ENCODE results near the gene SH3PXD2A.

SH3PXD2A gene

GRCh38 chr10:103693812-103694205 is 161.6 kb downstream of the SH3PXD2A start:
- Histone ChIP-seq H3K4me1 (ENCODE audit: insufficient read depth, low read length) (no peaks in the 10 kb centered on the region), H3K4me3 (ENCODE audit: low read depth in 1 of 2, low read length in 2 of 2) (no peak overlapping the region), H4K20me1 (ENCODE audit: insufficient read depth, low read length) (no peaks in the 10 kb centered on the region), H3K4me2 (ENCODE audit: insufficient read depth, low read length) (no peak overlapping the region), H3K27ac (ENCODE audit: low read length) (no peak overlapping the region), H3K9me3 (ENCODE audit: insufficient read depth, low read length, severe bottlenecking) (no peaks in the 10 kb centered on the region), H3K27me3 (ENCODE audit: insufficient read depth, low read length, poor library complexity) (peaks cover 25% of the 10 kb centered on the region), H3K79me2 (ENCODE audit: insufficient read depth, low read length) (no peaks in the 10 kb centered on the region), H3K36me3 (ENCODE audit: insufficient read depth, low read length) (no peaks in the 10 kb centered on the region), H3K9ac (ENCODE audit: low read depth, low read length) (no peak overlapping the region), H2AFZ (ENCODE audit: low read depth, low read length) (no peak overlapping the region)
- DNase-seq (no peak), ATAC-seq (ENCODE audit: insufficient read depth, low read depth) (no peak)
- TF ChIP-seq CTCF (IDR thresholded peaks at IDR 0.05; ENCODE audit: borderline replicate concordance, extremely low read depth, low read length, poor library complexity, severe bottlenecking) (no peak), EZH2 (IDR thresholded peaks at IDR 0.05; ENCODE audit: borderline replicate concordance, low read depth, low read length, severe bottlenecking) (no peak)

- Histone ChIP-seq H3K4me2 (ENCODE audit: insufficient read depth, low read length) (no peak overlapping the region), H3K79me2 (ENCODE audit: insufficient read depth, low read length) (no peaks in the 10 kb centered on the region), H3K36me3 (ENCODE audit: insufficient read depth, low read length) (no peaks in the 10 kb centered on the region), H3K9me3 (ENCODE audit: insufficient read depth, low read length, severe bottlenecking) (no peaks in the 10 kb centered on the region), H2AFZ (ENCODE audit: low read depth, low read length) (no peak overlapping the region), H4K20me1 (ENCODE audit: insufficient read depth, low read length) (no peaks in the 10 kb centered on the region), H3K27ac (ENCODE audit: low read length) (no peak overlapping the region), H3K4me3 (ENCODE audit: low read depth in 1 of 2, low read length in 2 of 2) (no peak overlapping the region), H3K9ac (ENCODE audit: low read depth, low read length) (no peak overlapping the region), H3K4me1 (ENCODE audit: insufficient read depth, low read length) (no peaks in the 10 kb centered on the region), H3K27me3 (ENCODE audit: insufficient read depth, low read length, poor library complexity) (peaks cover 27% of the 10 kb centered on the region)
- 0 out of 3 replicates have a peak, but pooled peaks have one; percentile 10 for ATAC-seq (ENCODE audit: insufficient read depth, low read depth)
- no peak for DNase-seq
- no peak for TF ChIP-seq CTCF (IDR thresholded peaks at IDR 0.05; ENCODE audit: borderline replicate concordance, extremely low read depth, low read length, poor library complexity, severe bottlenecking)
- no peak for TF ChIP-seq EZH2 (IDR thresholded peaks at IDR 0.05; ENCODE audit: borderline replicate concordance, low read depth, low read length, severe bottlenecking)
Measured at GRCh38 chr10:103692952-103693811, 162.2 kb downstream of the SH3PXD2A start.

- no peak overlapping the region for H3K27ac ChIP-seq (ENCODE audit: low read length)
- no peak overlapping the region for H3K4me3 ChIP-seq (ENCODE audit: low read depth in 1 of 2, low read length in 2 of 2)
- no peak for TF ChIP-seq CTCF (IDR thresholded peaks at IDR 0.05; ENCODE audit: borderline replicate concordance, extremely low read depth, low read length, poor library complexity, severe bottlenecking)
- no peak for TF ChIP-seq EZH2 (IDR thresholded peaks at IDR 0.05; ENCODE audit: borderline replicate concordance, low read depth, low read length, severe bottlenecking)
- no peak overlapping the region for H3K9ac ChIP-seq (ENCODE audit: low read depth, low read length)
- H3K4me1 ChIP-seq (ENCODE audit: insufficient read depth, low read length) = no peaks in the 10 kb centered on the region
- H3K4me2 ChIP-seq (ENCODE audit: insufficient read depth, low read length) = no peak overlapping the region
- H3K79me2 ChIP-seq (ENCODE audit: insufficient read depth, low read length) = no peaks in the 10 kb centered on the region
- ATAC-seq (ENCODE audit: insufficient read depth, low read depth) = no peak
- no peaks in the 10 kb centered on the region for H4K20me1 ChIP-seq (ENCODE audit: insufficient read depth, low read length)
- H3K27me3 ChIP-seq (ENCODE audit: insufficient read depth, low read length, poor library complexity) = peaks cover 25% of the 10 kb centered on the region
- DNase-seq = no peak
- H2AFZ ChIP-seq (ENCODE audit: low read depth, low read length) = no peak overlapping the region
- H3K9me3 ChIP-seq (ENCODE audit: insufficient read depth, low read length, severe bottlenecking) = no peaks in the 10 kb centered on the region
- no peaks in the 10 kb centered on the region for H3K36me3 ChIP-seq (ENCODE audit: insufficient read depth, low read length)
Measured at GRCh38 chr10:103692436-103692951, 162.9 kb downstream of the SH3PXD2A start.

All from DND-41 (cell line).